Activated naive CD4-positive, alpha-beta T cell treated with anti-CD3 and anti-CD28 coated beads, Interleukin-2, amount 10 ng/mL, durations not matched to agents 7 days and 5 days (primary cell): ENCODE results near the gene TPGS2.
"Not testable (repeated sequence)": the region's sequence is repeated elsewhere in the genome, so short reads cannot be mapped to it uniquely, and the experiment has no call there.

ENCODE experiments used
- CTCF ChIA-PET: fragments of 350-600 bp; sonication (Branson Sonifier 250); formaldehyde crosslinking; loops from one replicate; lab custom pipeline; 2021; ENCODE audit warnings: antibody characterized with exemption; lab: Charles Lee
- DNase-seq: peaks from one replicate; pipeline ENCODE4 v3.0.0-alpha.2; 2020
- H3K27ac Mint-ChIP-seq: one replicate; pipeline ENCODE4 v1.8.0; 2021; ENCODE audit warnings: mild to moderate bottlenecking, moderate library complexity, mixed read lengths
- H3K27me3 Mint-ChIP-seq: one replicate; pipeline ENCODE4 v1.8.0; 2021; ENCODE audit warnings: mild to moderate bottlenecking, mixed read lengths
- H3K36me3 Mint-ChIP-seq: one replicate; pipeline ENCODE4 v1.8.0; 2021; ENCODE audit warnings: mixed read lengths
- H3K4me1 Mint-ChIP-seq: one replicate; pipeline ENCODE4 v1.8.0; 2021; ENCODE audit warnings: mixed read lengths
- H3K4me3 Mint-ChIP-seq: one replicate; pipeline ENCODE4 v1.8.0; 2021; ENCODE audit warnings: mild to moderate bottlenecking, moderate library complexity, mixed read lengths
- H3K9me3 Mint-ChIP-seq: one replicate; pipeline ENCODE4 v1.8.0; 2021; ENCODE audit warnings: mixed read lengths

The TPGS2 gene

GRCh38 chr18:36828630-36829361, at the start of gene TPGS2, which contains the start of gene KIAA1328:
Gene TPGS2 (minus strand): TSS chr18:36829002. CDS start chr18:36828767, 235 bp downstream.
Gene KIAA1328 (plus strand): TSS chr18:36829127. CDS start chr18:36829139, 12 bp downstream.
- Mint-ChIP-seq H3K27me3 (no peaks in the 10 kb centered on the region), H3K36me3 (peaks cover 18% of the 10 kb centered on the region), H3K9me3 (no peaks in the 10 kb centered on the region), H3K27ac (peak within 1 kb of the TSS; percentile 97), H3K4me3 (peak within 1 kb of the TSS; percentile 75), H3K4me1 (peaks cover 50% of the 10 kb centered on the region)
- CTCF ChIA-PET, result interaction anchor here (0.9 to 2.6 kb wide), 6 partner anchors 10 to 26 kb away, joined by 3 to 13 read pairs (median 4); no protein-coding TSS in a partner anchor
- DNase-seq, result peak; percentile 92

GRCh38 chr18:36873826-36874225, 45.0 kb upstream of the TPGS2 start:
- H3K27ac Mint-ChIP-seq, H3K27me3 Mint-ChIP-seq, DNase-seq, H3K4me1 Mint-ChIP-seq, H3K9me3 Mint-ChIP-seq, H3K4me3 Mint-ChIP-seq, H3K36me3 Mint-ChIP-seq, CTCF ChIA-PET: not testable (repeated sequence)

GRCh38 chr18:36872329-36872728, 43.5 kb upstream of the TPGS2 start:
- Mint-ChIP-seq H3K4me3 (no peak overlapping the region), H3K4me1 (peaks cover 3% of the 10 kb centered on the region), H3K36me3 (peaks cover 6% of the 10 kb centered on the region), H3K27me3 (no peaks in the 10 kb centered on the region), H3K27ac (no peak overlapping the region), H3K9me3 (peaks cover 5% of the 10 kb centered on the region)
- CTCF ChIA-PET, result no interaction called here
- no peak for DNase-seq

GRCh38 chr18:36871801-36872200, 43.0 kb upstream of the TPGS2 start:
- H3K27me3 Mint-ChIP-seq, result no peaks in the 10 kb centered on the region
- H3K4me3 Mint-ChIP-seq, result no peak overlapping the region
- H3K27ac Mint-ChIP-seq, result no peak overlapping the region
- CTCF ChIA-PET, result no interaction called here
- H3K36me3 Mint-ChIP-seq, result peaks cover 6% of the 10 kb centered on the region
- peaks cover 3% of the 10 kb centered on the region for H3K4me1 Mint-ChIP-seq
- no peak for DNase-seq
- peaks cover 5% of the 10 kb centered on the region for H3K9me3 Mint-ChIP-seq

GRCh38 chr18:36867056-36867455, 38.3 kb upstream of the TPGS2 start:
- no peaks in the 10 kb centered on the region for H3K9me3 Mint-ChIP-seq
- no peak overlapping the region for H3K27ac Mint-ChIP-seq
- H3K4me3 Mint-ChIP-seq, result no peak overlapping the region
- DNase-seq, result no peak
- H3K36me3 Mint-ChIP-seq, result peaks cover 2% of the 10 kb centered on the region
- no peaks in the 10 kb centered on the region for H3K4me1 Mint-ChIP-seq
- no peaks in the 10 kb centered on the region for H3K27me3 Mint-ChIP-seq
- CTCF ChIA-PET, result no interaction called here

- no peak overlapping the region for H3K4me3 Mint-ChIP-seq
Observed at GRCh38 chr18:36862182-36862581, 33.4 kb upstream of the TPGS2 start.

GRCh38 chr18:36856815-36857214, 28.0 kb upstream of the TPGS2 start:
- peaks cover 8% of the 10 kb centered on the region for H3K9me3 Mint-ChIP-seq
- no peak for DNase-seq
- H3K27me3 Mint-ChIP-seq, result no peaks in the 10 kb centered on the region
- H3K4me1 Mint-ChIP-seq, result no peaks in the 10 kb centered on the region
- H3K4me3 Mint-ChIP-seq, result no peak overlapping the region
- H3K27ac Mint-ChIP-seq, result no peak overlapping the region
- H3K36me3 Mint-ChIP-seq, result peaks cover 13% of the 10 kb centered on the region
- CTCF ChIA-PET, result interaction anchor here (0.7 kb wide), 1 partner anchor 554 kb away, joined by 3 read pairs; no protein-coding TSS in a partner anchor

More at GRCh38 chr18:36862182-36862581, 33.4 kb upstream of the TPGS2 start:
- Mint-ChIP-seq H3K27me3 (no peaks in the 10 kb centered on the region), H3K36me3 (peaks cover 2% of the 10 kb centered on the region), H3K27ac (no peak overlapping the region), H3K4me1 (no peaks in the 10 kb centered on the region), H3K9me3 (no peaks in the 10 kb centered on the region)
- CTCF ChIA-PET, result no interaction called here
- no peak for DNase-seq

- Mint-ChIP-seq H3K27ac (no peak overlapping the region), H3K4me1 (no peaks in the 10 kb centered on the region), H3K9me3 (peaks cover 16% of the 10 kb centered on the region), H3K36me3 (peaks cover 28% of the 10 kb centered on the region), H3K27me3 (no peaks in the 10 kb centered on the region), H3K4me3 (no peak overlapping the region)
- CTCF ChIA-PET, result no interaction called here
- DNase-seq, result no peak
Observed at GRCh38 chr18:36851202-36851590, 22.4 kb upstream of the TPGS2 start.

- Mint-ChIP-seq H3K9me3 (peaks cover 16% of the 10 kb centered on the region), H3K36me3 (peaks cover 28% of the 10 kb centered on the region), H3K4me1 (no peaks in the 10 kb centered on the region), H3K27me3 (no peaks in the 10 kb centered on the region), H3K4me3 (no peak overlapping the region), H3K27ac (no peak overlapping the region)
- no peak for DNase-seq
- CTCF ChIA-PET, result no interaction called here
Observed at GRCh38 chr18:36850527-36851201, 21.9 kb upstream of the TPGS2 start.

- no peak overlapping the region for H3K4me3 Mint-ChIP-seq
- CTCF ChIA-PET, result no interaction called here
- peaks cover 16% of the 10 kb centered on the region for H3K9me3 Mint-ChIP-seq
- H3K27ac Mint-ChIP-seq, result no peak overlapping the region
- peaks cover 27% of the 10 kb centered on the region for H3K36me3 Mint-ChIP-seq
- no peaks in the 10 kb centered on the region for H3K4me1 Mint-ChIP-seq
- no peak for DNase-seq
- no peaks in the 10 kb centered on the region for H3K27me3 Mint-ChIP-seq
Observed at GRCh38 chr18:36849288-36850006, 20.6 kb upstream of the TPGS2 start.

- Mint-ChIP-seq H3K4me1 (peaks cover 2% of the 10 kb centered on the region), H3K27ac (no peak overlapping the region)
Observed at GRCh38 chr18:36848609-36849008, 19.8 kb upstream of the TPGS2 start.

GRCh38 chr18:36843784-36844183, 15.0 kb upstream of the TPGS2 start:
- DNase-seq, result no peak
- H3K4me1 Mint-ChIP-seq, result peaks cover 9% of the 10 kb centered on the region
- no peaks in the 10 kb centered on the region for H3K27me3 Mint-ChIP-seq
- peaks cover 1% of the 10 kb centered on the region for H3K9me3 Mint-ChIP-seq
- peaks cover 30% of the 10 kb centered on the region for H3K36me3 Mint-ChIP-seq
- H3K27ac Mint-ChIP-seq, result no peak overlapping the region
- no peak overlapping the region for H3K4me3 Mint-ChIP-seq
- CTCF ChIA-PET, result interaction anchor here (2.2 kb wide), 1 partner anchor 14 kb away, joined by 7 read pairs; no protein-coding TSS in a partner anchor

More at GRCh38 chr18:36848609-36849008, 19.8 kb upstream of the TPGS2 start:
- CTCF ChIA-PET, result no interaction called here
- DNase-seq, result no peak
- H3K4me3 Mint-ChIP-seq, result no peak overlapping the region
- peaks cover 16% of the 10 kb centered on the region for H3K9me3 Mint-ChIP-seq
- H3K27me3 Mint-ChIP-seq, result no peaks in the 10 kb centered on the region
- peaks cover 31% of the 10 kb centered on the region for H3K36me3 Mint-ChIP-seq

- Mint-ChIP-seq H3K27me3 (no peaks in the 10 kb centered on the region), H3K9me3 (peaks cover 1% of the 10 kb centered on the region), H3K27ac (no peak overlapping the region), H3K4me3 (no peak overlapping the region), H3K36me3 (peaks cover 32% of the 10 kb centered on the region), H3K4me1 (peaks cover 9% of the 10 kb centered on the region)
- CTCF ChIA-PET, result interaction anchor here (2.2 kb wide), 1 partner anchor 13 kb away, joined by 7 read pairs; no protein-coding TSS in a partner anchor
- DNase-seq, result no peak
Observed at GRCh38 chr18:36843199-36843598, 14.4 kb upstream of the TPGS2 start.

GRCh38 chr18:36839835-36840234, 11.0 kb upstream of the TPGS2 start:
- Mint-ChIP-seq H3K4me3 (no peak overlapping the region), H3K36me3 (peaks cover 41% of the 10 kb centered on the region), H3K4me1 (peaks cover 9% of the 10 kb centered on the region), H3K9me3 (peaks cover 1% of the 10 kb centered on the region), H3K27me3 (no peaks in the 10 kb centered on the region), H3K27ac (no peak overlapping the region)
- CTCF ChIA-PET, result interaction anchor here (2.7 kb wide), 1 partner anchor 11 kb away, joined by 13 read pairs; the partner anchor contains the start of genes KIAA1328 and TPGS2
- DNase-seq, result no peak
